Mesendoderm (in vitro differentiated cells): ENCODE measurements around the gene PLG.
"Not testable (repeated sequence)": the region's sequence is repeated elsewhere in the genome, so short reads cannot be mapped to it uniquely, and the experiment has no call there.

Experiments used
- DNase-seq: peaks from one replicate; pipeline ENCODE4 v3.0.0; 2013
- H2AK5ac ChIP-seq: 2 replicates; pipeline ENCODE4 v1.6.1; 2013; ENCODE audit warnings: low read length, inconsistent platforms
- H2BK120ac ChIP-seq: 2 replicates; pipeline ENCODE4 v1.6.1; 2013; ENCODE audit warnings: low read depth, mild to moderate bottlenecking, low read length, moderate library complexity, mixed read lengths
- H2BK15ac ChIP-seq: replicated peaks from 2 replicates; pipeline ENCODE4 v1.6.1; 2013; ENCODE audit warnings: low read depth, mild to moderate bottlenecking, moderate library complexity
- H2BK5ac ChIP-seq: 2 replicates; pipeline ENCODE4 v1.6.1; 2013; ENCODE audit warnings: low read length, inconsistent platforms
- H3K18ac ChIP-seq: 2 replicates; pipeline ENCODE4 v1.6.1; 2013; ENCODE audit warnings: mild to moderate bottlenecking, low read length, mixed read lengths
- H3K23ac ChIP-seq: one replicate; pipeline ENCODE4 v1.6.1; 2013; ENCODE audit warnings: low read length
- H3K27ac ChIP-seq: 2 replicates; pipeline ENCODE4 v1.5.1; 2013; ENCODE audit warnings: low read depth, mild to moderate bottlenecking, inconsistent platforms, low read length, moderate library complexity
- H3K27me3 ChIP-seq: 2 replicates; pipeline ENCODE4 v1.6.1; 2013; ENCODE audit warnings: low read length, control low read depth, mild to moderate bottlenecking, inconsistent platforms; ENCODE audit not compliant: insufficient read depth, poor library complexity
- H3K36me3 ChIP-seq: 2 replicates; pipeline ENCODE4 v1.6.1; 2013; ENCODE audit warnings: low read length, inconsistent platforms; ENCODE audit not compliant: control insufficient read depth, insufficient read depth
- H3K4ac ChIP-seq: one replicate; pipeline ENCODE4 v1.6.1; 2013; ENCODE audit warnings: low read depth, mild to moderate bottlenecking, low read length, moderate library complexity
- H3K4me1 ChIP-seq: 2 replicates; pipeline ENCODE4 v1.6.1; 2013; ENCODE audit warnings: low read depth, low read length, inconsistent platforms; ENCODE audit not compliant: control insufficient read depth
- H3K4me2 ChIP-seq: 2 replicates; pipeline ENCODE4 v1.6.1; 2013; ENCODE audit warnings: low read length
- H3K4me3 ChIP-seq: 2 replicates; pipeline ENCODE4 v1.5.1; 2013; ENCODE audit warnings: mild to moderate bottlenecking, low read length
- H3K56ac ChIP-seq: one replicate; pipeline ENCODE4 v1.6.1; 2013; ENCODE audit warnings: low read length
- H3K79me1 ChIP-seq: 2 replicates; pipeline ENCODE4 v1.6.1; 2013; ENCODE audit warnings: low read length, inconsistent platforms
- H3K79me2 ChIP-seq: 2 replicates; pipeline ENCODE4 v1.6.1; 2013; ENCODE audit warnings: mild to moderate bottlenecking, low read length; ENCODE audit not compliant: control insufficient read depth, insufficient read depth
- H3K9ac ChIP-seq: 2 replicates; pipeline ENCODE4 v1.6.1; 2013; ENCODE audit warnings: low read length, inconsistent platforms
- H4K5ac ChIP-seq: one replicate; pipeline ENCODE4 v1.6.1; 2013; ENCODE audit warnings: low read length
- H4K8ac ChIP-seq: one replicate; pipeline ENCODE4 v1.6.1; 2013; ENCODE audit warnings: low read depth, mild to moderate bottlenecking, control low read depth, low read length, moderate library complexity
- WGBS: extraction: QIAGEN DNeasy Blood & Tissue Kit; methylation state at CpG from one replicate; pipeline ENCODE4 v1.1.7; 2013; ENCODE audit warnings: low lambda C conversion rate, missing lambda C conversion rate; ENCODE audit not compliant: insufficient coverage; ENCODE audit errors: extremely low coverage; 5-methylcytosine and 5-hydroxymethylcytosine counted together

Gene PLG

GRCh38 chr6:160779095-160779494 lies 77.1 kb downstream of the PLG start:
- H3K9ac ChIP-seq, H3K23ac ChIP-seq, H3K79me1 ChIP-seq, H2BK15ac ChIP-seq, DNase-seq, H3K4me2 ChIP-seq, H4K5ac ChIP-seq, H2BK120ac ChIP-seq, H2AK5ac ChIP-seq, H4K8ac ChIP-seq, H2BK5ac ChIP-seq, H3K4me1 ChIP-seq, H3K4ac ChIP-seq, H3K18ac ChIP-seq, H3K36me3 ChIP-seq, H3K4me3 ChIP-seq, H3K56ac ChIP-seq, H3K79me2 ChIP-seq, H3K27ac ChIP-seq, H3K27me3 ChIP-seq: not testable (repeated sequence)
- WGBS, result no CpG with 5 or more reads among the region's 6 CpGs

- H3K18ac ChIP-seq, H3K27ac ChIP-seq, H3K9ac ChIP-seq, H3K4me2 ChIP-seq, H4K5ac ChIP-seq, H2AK5ac ChIP-seq, H3K36me3 ChIP-seq, H4K8ac ChIP-seq, H3K56ac ChIP-seq, H3K23ac ChIP-seq, H3K27me3 ChIP-seq, H3K79me1 ChIP-seq, H2BK5ac ChIP-seq, H3K79me2 ChIP-seq, H3K4me3 ChIP-seq, H3K4me1 ChIP-seq, H2BK120ac ChIP-seq, H2BK15ac ChIP-seq, H3K4ac ChIP-seq: not testable (repeated sequence)
- DNase-seq, result peak; percentile 53
- WGBS, result no CpG with 5 or more reads among the region's 3 CpGs
Observed at GRCh38 chr6:160780656-160781055, 78.6 kb downstream of the PLG start.

- Histone ChIP-seq H2BK120ac (no peak overlapping the region), H3K79me1 (no peaks in the 10 kb centered on the region), H3K79me2 (no peaks in the 10 kb centered on the region), H3K4me3 (no peak overlapping the region), H4K8ac (no peak overlapping the region), H3K9ac (no peak overlapping the region), H3K4ac (no peak overlapping the region), H3K27ac (no peak overlapping the region), H3K18ac (no peak overlapping the region), H3K23ac (no peak overlapping the region), H3K27me3 (no peaks in the 10 kb centered on the region), H3K4me2 (no peak overlapping the region), H3K4me1 (no peaks in the 10 kb centered on the region), H3K36me3 (no peaks in the 10 kb centered on the region), H4K5ac (no peak overlapping the region), H3K56ac (no peak overlapping the region), H2AK5ac (no peak overlapping the region), H2BK5ac (no peak overlapping the region), H2BK15ac (no peak overlapping the region)
- DNase-seq, result no peak
- WGBS, result no CpG with 5 or more reads among the region's 4 CpGs
Observed at GRCh38 chr6:160781298-160781697, 79.3 kb downstream of the PLG start.

GRCh38 chr6:160782228-160782627 lies 80.2 kb downstream of the PLG start:
- no CpG with 5 or more reads among the region's 1 CpG for WGBS
- no peaks in the 10 kb centered on the region for H3K4me1 ChIP-seq

GRCh38 chr6:160783741-160784140 lies 81.7 kb downstream of the PLG start:
- no CpG with 5 or more reads among the region's 7 CpGs for WGBS

More at GRCh38 chr6:160782228-160782627, 80.2 kb downstream of the PLG start:
- Histone ChIP-seq H2BK120ac (no peak overlapping the region), H2BK5ac (no peak overlapping the region), H3K36me3 (no peaks in the 10 kb centered on the region), H4K5ac (no peak overlapping the region), H3K27me3 (no peaks in the 10 kb centered on the region), H2BK15ac (no peak overlapping the region), H3K4me2 (no peak overlapping the region), H3K79me1 (no peaks in the 10 kb centered on the region), H2AK5ac (no peak overlapping the region), H4K8ac (no peak overlapping the region), H3K4ac (no peak overlapping the region), H3K4me3 (no peak overlapping the region), H3K56ac (no peak overlapping the region), H3K23ac (no peak overlapping the region), H3K79me2 (no peaks in the 10 kb centered on the region), H3K18ac (no peak overlapping the region), H3K27ac (no peak overlapping the region), H3K9ac (no peak overlapping the region)
- DNase-seq, result no peak

GRCh38 chr6:160788126-160788525 lies 86.1 kb downstream of the PLG start:
- WGBS, result no CpG with 5 or more reads among the region's 3 CpGs

More at GRCh38 chr6:160783741-160784140, 81.7 kb downstream of the PLG start:
- no peak overlapping the region for H3K23ac ChIP-seq
- DNase-seq, result no peak
- H3K4me3 ChIP-seq, result no peak overlapping the region
- H3K27ac ChIP-seq, result no peak overlapping the region
- no peak overlapping the region for H3K9ac ChIP-seq
- H3K4ac ChIP-seq, result no peak overlapping the region
- no peak overlapping the region for H2BK15ac ChIP-seq
- no peak overlapping the region for H2BK120ac ChIP-seq
- H3K27me3 ChIP-seq, result no peaks in the 10 kb centered on the region
- H3K79me2 ChIP-seq, result no peaks in the 10 kb centered on the region
- H3K4me1 ChIP-seq, result no peaks in the 10 kb centered on the region
- H3K79me1 ChIP-seq, result no peaks in the 10 kb centered on the region
- H3K36me3 ChIP-seq, result no peaks in the 10 kb centered on the region
- no peak overlapping the region for H2BK5ac ChIP-seq
- no peak overlapping the region for H3K18ac ChIP-seq
- H3K4me2 ChIP-seq, result no peak overlapping the region
- no peak overlapping the region for H3K56ac ChIP-seq
- H4K5ac ChIP-seq, result no peak overlapping the region
- H4K8ac ChIP-seq, result no peak overlapping the region
- no peak overlapping the region for H2AK5ac ChIP-seq

More at GRCh38 chr6:160788126-160788525, 86.1 kb downstream of the PLG start:
- H3K18ac ChIP-seq, H3K4me2 ChIP-seq, H3K9ac ChIP-seq, H3K27ac ChIP-seq, H3K23ac ChIP-seq, H2AK5ac ChIP-seq, H2BK15ac ChIP-seq, H3K4ac ChIP-seq, H3K27me3 ChIP-seq, H4K5ac ChIP-seq, H4K8ac ChIP-seq, H3K56ac ChIP-seq, H3K36me3 ChIP-seq, H3K4me3 ChIP-seq, H3K79me1 ChIP-seq, DNase-seq, H3K79me2 ChIP-seq, H2BK120ac ChIP-seq, H2BK5ac ChIP-seq, H3K4me1 ChIP-seq: not testable (repeated sequence)
